Inflammatory macrophage treated with lipopolysaccharide for 1 hour (primary cell): ENCODE results near the gene RAI1.

ENCODE experiments used
- DNase-seq, 2 donors: peaks; one replicate each; pipeline ENCODE4 v3.0.0-alpha.2; 2020 to 2022

Gene RAI1

GRCh38 chr17:17789828-17790636 lies 108.8 kb downstream of the RAI1 start:
- DNase-seq = no peak

DNA sequence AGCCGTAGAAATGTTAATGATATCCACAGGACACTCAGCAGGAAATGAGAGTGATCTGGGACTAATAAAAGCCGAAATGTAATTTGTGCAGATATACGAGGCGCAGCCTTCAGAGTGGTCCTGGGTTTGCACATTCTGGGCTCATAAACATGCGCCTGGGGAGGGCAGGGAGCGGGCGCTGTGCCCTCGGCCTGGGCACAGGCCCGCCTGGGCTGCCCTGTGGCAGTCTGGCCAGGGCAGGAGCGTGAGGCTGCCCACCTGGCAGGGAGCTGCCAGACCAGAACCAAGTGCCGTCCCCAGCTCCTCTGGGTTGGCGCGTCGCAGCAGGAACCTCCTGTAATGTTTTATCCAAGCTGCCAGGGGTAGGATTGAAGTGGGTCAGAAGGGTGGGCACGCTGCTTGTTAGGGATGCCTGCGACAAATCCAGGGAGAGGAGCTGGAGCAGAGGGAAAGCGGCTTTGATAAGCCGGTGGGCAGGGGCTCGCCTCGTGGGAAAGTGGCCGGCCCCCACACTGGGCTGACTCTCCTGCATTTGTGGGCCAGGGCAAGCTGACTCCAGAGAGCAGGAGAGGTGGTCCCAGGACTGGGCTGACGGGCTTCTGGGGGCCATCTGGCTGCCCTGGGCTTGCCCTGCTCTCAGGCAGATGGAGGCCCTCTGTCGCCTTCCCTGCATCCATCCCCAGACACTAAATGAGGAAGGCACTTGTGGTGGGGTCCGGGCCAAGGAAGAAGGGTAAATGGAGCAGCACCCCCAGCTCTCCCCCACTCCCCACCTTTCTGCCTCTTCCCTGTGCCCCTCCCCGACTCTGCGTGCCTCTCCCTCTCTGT lies 109.6 kb downstream of the RAI1 start:
- no peak for DNase-seq

GRCh38 chr17:17792037-17792550 lies 110.8 kb downstream of the RAI1 start:
- DNase-seq = no peak

DNA sequence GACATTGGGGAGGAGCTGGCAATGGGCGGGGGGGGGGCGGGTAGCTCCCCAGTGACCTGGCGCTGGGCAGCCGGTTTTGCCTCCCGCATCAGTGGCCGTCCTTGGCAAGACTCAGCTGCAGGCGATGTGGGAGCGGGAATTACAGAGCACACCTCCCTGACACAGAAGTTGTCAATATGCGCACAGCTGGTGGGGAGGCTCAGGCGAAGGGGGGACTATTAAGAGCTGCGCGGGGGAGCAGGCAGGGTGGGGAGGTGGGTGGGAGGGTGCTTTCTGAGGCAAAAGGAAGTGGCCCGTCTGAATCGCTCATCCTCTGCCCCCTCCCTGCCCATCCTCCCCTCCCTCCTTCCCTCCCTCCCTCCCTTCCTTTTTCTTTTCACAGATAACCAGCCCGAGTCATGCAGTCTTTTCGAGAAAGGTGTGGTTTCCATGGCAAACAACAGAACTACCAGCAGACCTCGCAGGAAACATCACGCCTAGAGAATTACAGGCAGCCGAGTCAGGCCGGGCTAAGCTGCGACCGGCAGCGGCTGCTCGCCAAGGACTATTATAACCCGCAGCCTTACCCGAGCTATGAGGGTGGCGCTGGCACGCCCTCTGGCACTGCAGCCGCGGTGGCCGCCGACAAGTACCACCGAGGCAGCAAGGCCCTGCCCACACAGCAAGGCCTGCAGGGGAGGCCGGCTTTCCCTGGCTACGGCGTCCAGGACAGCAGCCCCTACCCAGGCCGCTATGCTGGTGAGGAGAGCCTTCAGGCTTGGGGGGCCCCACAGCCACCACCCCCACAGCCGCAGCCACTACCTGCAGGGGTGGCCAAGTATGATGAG lies 111.5 kb downstream of the RAI1 start:
- no peak for DNase-seq

- no peak for DNase-seq
These were observed 112.3 kb downstream of the RAI1 start for GRCh38 chr17:17793378-17794214.

DNA sequence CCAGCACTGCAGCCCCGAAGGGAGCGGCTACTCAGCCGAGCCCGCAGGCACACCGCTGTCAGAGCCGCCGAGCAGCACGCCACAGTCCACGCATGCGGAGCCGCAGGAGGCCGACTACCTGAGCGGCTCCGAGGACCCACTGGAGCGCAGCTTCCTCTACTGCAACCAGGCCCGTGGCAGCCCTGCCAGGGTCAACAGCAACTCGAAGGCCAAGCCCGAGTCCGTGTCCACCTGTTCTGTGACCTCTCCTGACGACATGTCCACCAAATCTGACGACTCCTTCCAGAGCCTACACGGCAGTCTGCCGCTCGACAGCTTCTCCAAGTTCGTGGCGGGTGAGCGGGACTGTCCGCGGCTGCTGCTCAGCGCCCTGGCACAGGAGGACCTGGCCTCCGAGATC lies 113.1 kb downstream of the RAI1 start:
- DNase-seq = no peak

- DNase-seq = no peak
These were observed 114.0 kb downstream of the RAI1 start for GRCh38 chr17:17795296-17795695.

- no peak for DNase-seq
These were observed 114.9 kb downstream of the RAI1 start for GRCh38 chr17:17795946-17796786.

DNA sequence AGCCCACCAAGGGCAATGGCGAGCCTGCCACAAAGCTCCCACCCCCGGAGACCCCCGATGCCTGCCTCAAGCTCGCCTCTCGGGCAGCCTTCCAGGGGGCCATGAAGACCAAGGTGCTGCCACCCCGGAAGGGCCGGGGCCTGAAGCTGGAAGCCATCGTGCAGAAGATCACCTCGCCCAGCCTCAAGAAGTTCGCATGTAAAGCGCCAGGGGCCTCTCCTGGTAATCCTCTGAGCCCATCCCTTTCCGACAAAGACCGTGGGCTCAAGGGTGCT lies 115.5 kb downstream of the RAI1 start:
- DNase-seq = no peak

- DNase-seq = no peak
These were observed 116.0 kb downstream of the RAI1 start for GRCh38 chr17:17797119-17797809.

- no peak for DNase-seq
These were observed 116.8 kb downstream of the RAI1 start for GRCh38 chr17:17798010-17798556.

- no peak for DNase-seq
These were observed 117.5 kb downstream of the RAI1 start for GRCh38 chr17:17798573-17799255.

- DNase-seq = no peak
These were observed 119.3 kb downstream of the RAI1 start for GRCh38 chr17:17800504-17801021.

DNA sequence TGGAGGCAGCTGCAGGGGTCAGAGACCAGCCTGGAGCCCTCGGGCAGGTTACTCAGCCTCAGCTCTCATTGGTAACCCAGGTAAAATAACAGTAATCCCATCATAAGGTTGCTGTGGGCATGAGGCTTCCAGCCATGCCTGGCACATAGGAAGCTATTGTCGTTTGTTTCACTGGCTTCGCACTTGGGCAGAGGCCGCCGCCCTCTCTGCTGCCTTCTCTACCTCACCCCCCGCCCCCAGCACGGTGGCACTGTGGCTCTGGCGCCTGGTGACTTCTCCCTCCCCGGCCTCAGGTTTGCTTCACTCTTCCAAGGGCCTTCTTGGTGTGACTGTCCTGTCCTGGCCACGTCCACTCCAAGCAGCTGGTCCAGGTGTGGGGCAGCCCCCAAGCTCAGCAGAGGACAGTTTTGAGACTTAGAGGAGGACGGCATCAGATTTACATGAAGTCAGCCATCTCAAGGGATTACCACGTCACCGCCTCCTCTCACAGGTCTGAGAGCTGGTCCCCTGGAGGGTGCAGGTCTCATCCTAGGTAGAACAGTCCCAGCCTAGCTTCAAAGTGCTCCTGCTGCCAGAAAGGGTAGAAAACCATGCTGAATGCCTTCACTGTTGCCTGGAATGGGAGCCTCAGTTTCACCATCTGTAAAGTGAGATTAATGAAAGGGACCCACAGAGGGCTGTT lies 120.7 kb downstream of the RAI1 start:
- no peak for DNase-seq

- DNase-seq = no peak
These were observed 122.7 kb downstream of the RAI1 start for GRCh38 chr17:17804007-17804406.

DNA sequence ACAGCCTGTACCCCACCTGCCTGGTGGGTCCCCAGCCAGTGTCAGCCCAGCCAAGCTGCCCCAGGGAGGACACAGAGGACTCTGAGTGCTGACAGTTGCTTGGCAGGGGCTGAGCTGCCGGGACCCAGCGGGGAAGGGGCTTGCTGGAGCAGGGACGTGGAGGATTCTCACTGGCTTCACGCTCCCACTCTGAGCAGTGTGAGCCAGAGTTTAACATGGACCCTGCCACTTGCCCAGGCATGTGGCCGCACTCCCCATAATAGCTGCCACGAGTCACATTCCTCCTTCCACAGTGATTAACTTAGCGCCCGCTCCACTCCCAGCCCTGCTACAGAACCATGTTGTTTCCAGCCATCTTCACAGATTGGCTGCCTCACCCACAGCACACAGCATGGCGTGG lies 124.3 kb downstream of the RAI1 start:
- no peak for DNase-seq

- no peak for DNase-seq
These were observed 124.8 kb downstream of the RAI1 start for GRCh38 chr17:17806035-17806434.

GRCh38 chr17:17806611-17807274 lies 125.5 kb downstream of the RAI1 start:
- no peak for DNase-seq
